ENCODE results near the gene ENOPH1. TPM values are rescaled to one million over a fixed set of nuclear protein-coding genes. Genes with fewer than 3 reads are reported as not detected.

Gene ENOPH1
- total RNA-seq, 4 donors from 2014 or later = 11.5 to 23.1 (median 19.8) TPM

- TF ChIP-seq CTCF (IDR thresholded peaks at IDR 0.05; ENCODE audit: low read depth) = no peak
These were observed 8.4 kb upstream of the ENOPH1 start for GRCh38 chr4:82421796-82422560.

GRCh38 chr4:82422616-82423015 lies 7.8 kb upstream of the ENOPH1 start:
- no peak for TF ChIP-seq CTCF (IDR thresholded peaks at IDR 0.05; ENCODE audit: low read depth)

GRCh38 chr4:82423245-82424054 lies 6.9 kb upstream of the ENOPH1 start:
- TF ChIP-seq CTCF (IDR thresholded peaks at IDR 0.05; ENCODE audit: low read depth) = no peak

GRCh38 chr4:82425478-82425877 lies 4.9 kb upstream of the ENOPH1 start:
- TF ChIP-seq CTCF (IDR thresholded peaks at IDR 0.05; ENCODE audit: low read depth) = no peak

- no peak for TF ChIP-seq CTCF (IDR thresholded peaks at IDR 0.05; ENCODE audit: low read depth)
These were observed 1.8 kb upstream of the ENOPH1 start for GRCh38 chr4:82428526-82428968.

- TF ChIP-seq CTCF (IDR thresholded peaks at IDR 0.05; ENCODE audit: low read depth) = no peak
These were observed 1.2 kb upstream of the ENOPH1 start for GRCh38 chr4:82428969-82429727.

All from subcutaneous adipose tissue (tissue), 4 donors.